ENCODE measurements around the gene PGP. TPM values are rescaled to one million over a fixed set of nuclear protein-coding genes. Genes with fewer than 3 reads are reported as not detected.

The PGP gene
- total RNA-seq, 1 experiment from 2014 or later: 45.0 TPM

DNA sequence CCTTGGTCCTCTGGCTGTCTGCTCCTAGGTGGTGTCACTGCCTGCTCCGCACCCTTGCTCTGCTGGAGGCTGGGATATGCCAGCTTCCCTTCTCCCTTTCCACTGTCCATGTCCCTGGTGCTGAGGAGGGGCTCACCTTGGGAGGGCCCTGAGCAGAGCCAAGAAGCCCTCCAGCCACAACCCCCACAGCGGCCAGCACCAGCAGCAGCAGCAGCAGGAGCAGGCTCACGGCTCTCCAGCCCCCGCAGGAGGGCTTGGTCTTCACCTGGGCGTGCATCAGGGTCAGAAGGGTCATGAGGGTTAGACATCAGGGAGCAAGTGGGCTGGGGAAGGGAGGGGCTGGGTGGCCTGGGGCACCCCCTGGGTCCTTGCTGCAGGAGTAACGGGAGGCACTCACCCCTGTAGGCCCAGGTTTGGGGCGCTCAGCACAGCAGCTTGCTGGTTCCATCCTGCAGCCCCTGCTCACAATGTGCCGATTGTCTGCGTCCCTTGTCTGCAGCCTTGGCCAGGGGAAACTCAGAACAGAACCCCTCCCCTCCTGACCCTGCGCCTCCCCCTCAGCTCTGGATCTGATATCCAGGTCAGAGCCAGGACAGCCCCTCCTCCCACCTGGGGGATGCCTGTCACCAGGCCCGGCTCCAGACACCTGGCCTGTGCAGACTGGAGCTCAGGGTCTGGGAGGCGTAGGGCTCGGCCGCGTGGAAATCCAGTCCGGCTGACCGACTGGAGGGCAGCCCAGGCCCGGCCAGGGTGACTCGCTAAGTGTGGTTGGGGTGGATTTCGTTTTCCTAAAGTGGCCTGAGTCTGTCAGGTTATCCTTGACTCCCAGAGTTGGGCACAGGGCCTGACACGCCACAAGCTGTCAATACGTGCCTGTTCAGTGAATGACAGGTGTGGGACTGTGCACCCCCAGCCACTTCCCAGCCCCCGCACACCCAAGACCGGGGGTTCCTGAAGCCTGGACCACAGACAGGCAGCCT, 4.0 kb downstream of the PGP start, which contains the start of gene BRICD5:
BRICD5 (minus strand) TSS at position 478 of the 980 bp plus-strand sequence; CDS start at position 448, 30 bp downstream.
- Mint-ChIP-seq H3K4me3 (ENCODE audit: low read depth, unreplicated experiment) (peak within 1 kb of the TSS; percentile 78), H3K27me3 (ENCODE audit: unreplicated experiment) (no peaks in the 10 kb centered on the region), H3K9me3 (ENCODE audit: low read depth, unreplicated experiment) (no peaks in the 10 kb centered on the region), H3K27ac (ENCODE audit: unreplicated experiment) (peak within 1 kb of the TSS; percentile 72), H3K36me3 (ENCODE audit: insufficient read depth, unreplicated experiment) (peaks cover 89% of the 10 kb centered on the region), H3K4me1 (ENCODE audit: low read depth, unreplicated experiment) (peaks cover 42% of the 10 kb centered on the region)
- intact Hi-C loops (cut with micrococcal nuclease; ENCODE audit: unreplicated experiment): no loop called here
- CTCF ChIA-PET: no interaction called here
- no peak for DNase-seq
- TF ChIP-seq, protein P1, sequence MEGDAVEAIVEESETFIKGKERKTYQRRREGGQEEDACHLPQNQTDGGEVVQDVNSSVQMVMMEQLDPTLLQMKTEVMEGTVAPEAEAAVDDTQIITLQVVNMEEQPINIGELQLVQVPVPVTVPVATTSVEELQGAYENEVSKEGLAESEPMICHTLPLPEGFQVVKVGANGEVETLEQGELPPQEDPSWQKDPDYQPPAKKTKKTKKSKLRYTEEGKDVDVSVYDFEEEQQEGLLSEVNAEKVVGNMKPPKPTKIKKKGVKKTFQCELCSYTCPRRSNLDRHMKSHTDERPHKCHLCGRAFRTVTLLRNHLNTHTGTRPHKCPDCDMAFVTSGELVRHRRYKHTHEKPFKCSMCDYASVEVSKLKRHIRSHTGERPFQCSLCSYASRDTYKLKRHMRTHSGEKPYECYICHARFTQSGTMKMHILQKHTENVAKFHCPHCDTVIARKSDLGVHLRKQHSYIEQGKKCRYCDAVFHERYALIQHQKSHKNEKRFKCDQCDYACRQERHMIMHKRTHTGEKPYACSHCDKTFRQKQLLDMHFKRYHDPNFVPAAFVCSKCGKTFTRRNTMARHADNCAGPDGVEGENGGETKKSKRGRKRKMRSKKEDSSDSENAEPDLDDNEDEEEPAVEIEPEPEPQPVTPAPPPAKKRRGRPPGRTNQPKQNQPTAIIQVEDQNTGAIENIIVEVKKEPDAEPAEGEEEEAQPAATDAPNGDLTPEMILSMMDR (IDR thresholded peaks at IDR 0.05; ENCODE audit: unreplicated experiment): no peak
- BruUV-seq (replicated peaks): no TSS peak

DNA sequence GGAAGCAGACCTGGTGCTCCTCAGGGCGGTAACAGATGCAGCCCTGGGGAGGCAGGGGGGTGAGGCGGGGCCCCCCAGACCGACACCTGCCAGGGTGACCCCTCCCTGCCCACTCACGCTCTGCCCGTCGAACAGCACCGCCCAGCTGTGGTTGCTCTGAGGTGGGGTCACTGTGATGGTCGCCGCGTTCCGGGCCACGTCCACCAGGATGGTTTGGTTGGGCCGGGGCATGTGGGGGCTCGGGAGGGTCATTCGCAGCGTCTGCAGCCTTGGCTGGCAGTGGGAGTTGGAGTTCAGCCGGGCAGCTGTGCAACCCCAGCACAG, 4.7 kb downstream of the PGP start:
- no peak overlapping the region for H3K27ac Mint-ChIP-seq (ENCODE audit: unreplicated experiment)
- intact Hi-C loops (cut with micrococcal nuclease; ENCODE audit: unreplicated experiment): no loop called here
- TF ChIP-seq, protein P1 (IDR thresholded peaks at IDR 0.05; ENCODE audit: unreplicated experiment): no peak
- no peaks in the 10 kb centered on the region for H3K27me3 Mint-ChIP-seq (ENCODE audit: unreplicated experiment)
- no peaks in the 10 kb centered on the region for H3K9me3 Mint-ChIP-seq (ENCODE audit: low read depth, unreplicated experiment)
- no peak for DNase-seq
- H3K36me3 Mint-ChIP-seq (ENCODE audit: insufficient read depth, unreplicated experiment): peaks cover 89% of the 10 kb centered on the region
- H3K4me1 Mint-ChIP-seq (ENCODE audit: low read depth, unreplicated experiment): peaks cover 42% of the 10 kb centered on the region
- CTCF ChIA-PET: no interaction called here
- H3K4me3 Mint-ChIP-seq (ENCODE audit: low read depth, unreplicated experiment): no peak overlapping the region
- BruUV-seq (replicated peaks): no TSS peak

DNA sequence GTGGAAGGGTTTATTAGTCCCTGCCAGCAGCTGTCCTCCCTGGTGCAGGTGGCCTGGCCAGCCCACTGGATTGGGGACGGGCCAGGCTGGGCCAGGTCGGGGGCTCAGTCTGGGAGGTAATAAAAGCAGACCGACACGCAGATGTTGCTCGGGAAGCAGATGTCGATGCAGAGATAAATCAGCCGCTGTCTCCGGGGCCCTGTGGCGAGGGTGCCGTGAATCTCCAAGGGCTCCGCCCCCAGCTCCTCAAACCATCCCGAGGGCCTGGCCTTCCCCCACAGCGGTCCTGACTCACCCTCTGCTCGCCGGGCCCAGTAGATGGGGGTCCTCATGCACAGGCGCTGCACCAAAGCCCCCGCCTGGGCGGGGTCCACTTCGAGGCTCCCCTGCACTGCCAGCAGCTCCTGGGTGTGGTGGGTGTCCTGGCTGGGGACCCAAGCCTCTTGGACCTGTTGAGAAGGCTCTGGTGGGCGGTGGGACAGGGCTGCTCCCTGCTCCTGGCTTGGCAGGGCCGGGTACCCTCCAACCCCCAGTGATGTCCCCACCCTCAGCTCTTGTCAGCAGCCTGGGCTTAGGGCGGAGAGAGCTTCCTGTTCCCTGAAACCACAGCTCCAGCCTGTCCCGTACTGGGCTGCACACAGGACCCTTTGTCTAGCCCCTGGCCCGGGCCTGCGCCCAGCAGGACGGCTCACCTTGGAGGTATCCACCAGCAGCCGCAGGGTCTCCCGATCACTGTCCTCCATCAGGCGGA, 5.2 kb downstream of the PGP start:
- intact Hi-C loops (cut with micrococcal nuclease; ENCODE audit: unreplicated experiment): no loop called here
- Mint-ChIP-seq H3K9me3 (ENCODE audit: low read depth, unreplicated experiment) (no peaks in the 10 kb centered on the region), H3K27ac (ENCODE audit: unreplicated experiment) (no peak overlapping the region), H3K4me3 (ENCODE audit: low read depth, unreplicated experiment) (no peak overlapping the region), H3K27me3 (ENCODE audit: unreplicated experiment) (no peaks in the 10 kb centered on the region), H3K36me3 (ENCODE audit: insufficient read depth, unreplicated experiment) (peaks cover 88% of the 10 kb centered on the region), H3K4me1 (ENCODE audit: low read depth, unreplicated experiment) (peaks cover 46% of the 10 kb centered on the region)
- no TSS peak for BruUV-seq (replicated peaks)
- CTCF ChIA-PET: no interaction called here
- no peak for DNase-seq
- TF ChIP-seq, protein P1 (IDR thresholded peaks at IDR 0.05; ENCODE audit: unreplicated experiment): no peak

DNA sequence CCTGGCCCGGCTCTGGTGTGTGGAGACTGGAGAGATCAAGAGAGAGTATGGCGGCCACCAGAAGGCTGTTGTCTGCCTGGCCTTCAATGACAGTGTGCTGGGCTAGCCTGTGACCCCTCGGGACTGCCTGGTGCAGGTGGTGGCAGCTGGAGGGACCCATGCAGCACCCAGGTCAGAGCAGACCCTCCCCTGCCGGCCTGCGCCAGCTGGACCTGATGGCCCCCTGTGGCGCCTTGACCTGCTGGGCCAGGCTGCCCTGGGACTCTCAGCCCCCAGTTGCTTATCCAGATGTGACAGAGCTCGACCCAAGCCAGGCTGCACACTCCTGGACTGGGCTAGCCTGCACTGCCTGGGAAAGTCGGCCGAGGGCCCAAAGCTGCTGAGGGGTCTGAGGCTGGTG, 5.9 kb downstream of the PGP start:
- CTCF ChIA-PET: no interaction called here
- H3K27me3 Mint-ChIP-seq (ENCODE audit: unreplicated experiment): no peaks in the 10 kb centered on the region
- TF ChIP-seq, protein P1 (IDR thresholded peaks at IDR 0.05; ENCODE audit: unreplicated experiment): no peak
- no peak overlapping the region for H3K4me3 Mint-ChIP-seq (ENCODE audit: low read depth, unreplicated experiment)
- BruUV-seq (replicated peaks): no TSS peak
- no peak for DNase-seq
- peaks cover 92% of the 10 kb centered on the region for H3K36me3 Mint-ChIP-seq (ENCODE audit: insufficient read depth, unreplicated experiment)
- H3K4me1 Mint-ChIP-seq (ENCODE audit: low read depth, unreplicated experiment): peaks cover 50% of the 10 kb centered on the region
- intact Hi-C loops (cut with micrococcal nuclease; ENCODE audit: unreplicated experiment): no loop called here
- no peaks in the 10 kb centered on the region for H3K9me3 Mint-ChIP-seq (ENCODE audit: low read depth, unreplicated experiment)
- H3K27ac Mint-ChIP-seq (ENCODE audit: unreplicated experiment): no peak overlapping the region

All from Calu3 (cell line).